Fibroblast of villous mesenchyme (primary cell): ENCODE data around the gene PRND. TPM values are rescaled to one million over a fixed set of nuclear protein-coding genes. Genes with fewer than 3 reads are reported as not detected.
"Not testable (repeated sequence)": the region's sequence is repeated elsewhere in the genome, so short reads cannot be mapped to it uniquely, and the experiment has no call there.

ENCODE experiments used
- DNase-seq: peaks from one replicate; pipeline ENCODE4 v3.0.0-alpha.2; 2010; ENCODE audit warnings: low read depth
- H3K4me3 ChIP-seq: 2 replicates; pipeline ENCODE4 v1.5.1; 2011; ENCODE audit warnings: low read depth, mild to moderate bottlenecking, low read length
- total RNA-seq: library from RNA; depleted of rRNA; stranded (reverse); fragments of >200 nt; gene quantifications from 2 replicates; pipeline ENCODE4 v1.2.3, GENCODE V29; 2012
- TF ChIP-seq, protein P1 (sequence below): IDR thresholded peaks from 2 replicates; pipeline ENCODE4 v1.5.1; 2012; ENCODE audit warnings: low read depth, mild to moderate bottlenecking, low read length; ENCODE audit not compliant: insufficient read depth

Gene PRND
- total RNA-seq, 1 donor = not detected

DNA sequence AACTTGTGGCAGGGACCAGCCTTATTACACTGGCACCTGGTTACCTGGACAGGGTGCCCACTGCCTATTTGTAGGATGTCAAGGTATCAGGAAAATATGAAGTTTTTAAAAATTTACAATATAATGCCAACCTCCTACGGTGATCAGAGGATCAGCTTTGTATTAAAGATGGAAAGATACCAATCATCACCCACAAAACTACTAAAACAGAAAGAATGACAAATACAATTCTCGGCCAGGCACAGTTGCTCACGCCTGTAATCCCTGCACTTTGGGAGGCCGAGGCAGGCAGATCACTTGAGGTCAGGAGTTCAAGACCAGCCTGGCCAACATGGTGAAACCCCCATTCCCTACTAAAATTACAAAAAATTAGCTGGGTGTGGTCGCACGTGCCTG is 18.4 kb upstream of the PRND start:
- DNase-seq = no peak
- TF ChIP-seq, protein P1, sequence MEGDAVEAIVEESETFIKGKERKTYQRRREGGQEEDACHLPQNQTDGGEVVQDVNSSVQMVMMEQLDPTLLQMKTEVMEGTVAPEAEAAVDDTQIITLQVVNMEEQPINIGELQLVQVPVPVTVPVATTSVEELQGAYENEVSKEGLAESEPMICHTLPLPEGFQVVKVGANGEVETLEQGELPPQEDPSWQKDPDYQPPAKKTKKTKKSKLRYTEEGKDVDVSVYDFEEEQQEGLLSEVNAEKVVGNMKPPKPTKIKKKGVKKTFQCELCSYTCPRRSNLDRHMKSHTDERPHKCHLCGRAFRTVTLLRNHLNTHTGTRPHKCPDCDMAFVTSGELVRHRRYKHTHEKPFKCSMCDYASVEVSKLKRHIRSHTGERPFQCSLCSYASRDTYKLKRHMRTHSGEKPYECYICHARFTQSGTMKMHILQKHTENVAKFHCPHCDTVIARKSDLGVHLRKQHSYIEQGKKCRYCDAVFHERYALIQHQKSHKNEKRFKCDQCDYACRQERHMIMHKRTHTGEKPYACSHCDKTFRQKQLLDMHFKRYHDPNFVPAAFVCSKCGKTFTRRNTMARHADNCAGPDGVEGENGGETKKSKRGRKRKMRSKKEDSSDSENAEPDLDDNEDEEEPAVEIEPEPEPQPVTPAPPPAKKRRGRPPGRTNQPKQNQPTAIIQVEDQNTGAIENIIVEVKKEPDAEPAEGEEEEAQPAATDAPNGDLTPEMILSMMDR = no peak
- no peak overlapping the region for H3K4me3 ChIP-seq

DNA sequence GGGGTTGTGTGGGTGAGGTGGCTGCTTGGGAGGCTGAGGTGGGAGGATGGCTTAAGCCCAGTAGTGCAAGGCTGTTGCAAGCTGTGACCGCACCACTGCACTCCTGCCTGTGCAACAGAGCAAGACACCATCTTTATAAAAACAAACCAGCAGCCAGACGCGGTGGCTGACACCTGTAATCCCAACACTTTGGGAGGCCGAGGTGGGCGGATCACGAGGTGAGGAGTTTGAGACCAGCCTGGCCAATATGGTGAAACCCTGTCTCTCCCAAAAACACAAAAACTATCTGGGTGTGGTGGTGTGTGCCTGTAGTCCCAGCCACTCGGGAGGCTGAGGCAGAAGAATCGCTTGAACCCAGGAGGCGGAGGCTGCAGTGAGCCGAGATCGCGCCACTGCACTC is 14.8 kb upstream of the PRND start:
- not testable (repeated sequence) for H3K4me3 ChIP-seq, DNase-seq

DNA sequence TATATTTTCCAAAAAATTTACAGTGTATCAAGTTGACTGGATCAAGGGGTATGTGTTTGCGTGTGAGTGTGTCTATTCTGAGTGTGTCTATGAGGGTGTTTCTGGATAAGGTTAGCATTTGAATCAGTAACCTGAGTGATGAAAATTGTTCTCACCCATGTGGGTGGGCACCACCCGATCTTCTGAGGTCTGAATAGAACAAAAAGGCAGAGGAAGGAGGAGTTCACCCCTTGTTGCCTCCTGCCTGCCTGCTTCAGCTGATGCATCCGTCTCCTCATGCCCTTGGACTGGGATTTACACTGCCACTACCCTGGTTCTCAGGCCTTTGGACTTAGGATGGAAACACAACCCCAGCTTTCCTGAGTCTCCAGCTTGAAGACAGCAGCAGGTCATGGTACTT is 13.7 kb upstream of the PRND start:
- TF ChIP-seq, protein P1 = no peak
- H3K4me3 ChIP-seq = no peak overlapping the region
- DNase-seq = no peak

DNA sequence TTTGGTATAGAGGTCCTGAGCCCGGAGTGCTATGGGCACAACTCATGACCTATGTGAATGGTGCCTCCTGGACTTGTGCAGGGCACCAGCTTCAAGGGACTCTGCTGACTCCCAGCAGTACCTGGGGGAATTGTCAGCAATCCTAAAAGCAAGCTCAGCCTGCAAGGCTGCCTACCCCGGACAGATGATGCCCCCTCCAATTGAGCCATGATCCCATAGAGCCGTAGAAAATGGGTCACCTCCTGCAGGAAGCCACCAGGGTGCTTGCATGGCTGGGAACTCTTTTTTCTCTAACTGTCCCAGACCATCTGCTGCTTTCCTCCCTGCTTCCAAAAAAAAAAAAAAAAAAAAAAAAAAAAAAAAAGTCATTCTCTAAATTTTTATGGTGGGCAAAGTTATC is 12.9 kb upstream of the PRND start:
- TF ChIP-seq, protein P1 = no peak
- DNase-seq = no peak
- H3K4me3 ChIP-seq = no peak overlapping the region

DNA sequence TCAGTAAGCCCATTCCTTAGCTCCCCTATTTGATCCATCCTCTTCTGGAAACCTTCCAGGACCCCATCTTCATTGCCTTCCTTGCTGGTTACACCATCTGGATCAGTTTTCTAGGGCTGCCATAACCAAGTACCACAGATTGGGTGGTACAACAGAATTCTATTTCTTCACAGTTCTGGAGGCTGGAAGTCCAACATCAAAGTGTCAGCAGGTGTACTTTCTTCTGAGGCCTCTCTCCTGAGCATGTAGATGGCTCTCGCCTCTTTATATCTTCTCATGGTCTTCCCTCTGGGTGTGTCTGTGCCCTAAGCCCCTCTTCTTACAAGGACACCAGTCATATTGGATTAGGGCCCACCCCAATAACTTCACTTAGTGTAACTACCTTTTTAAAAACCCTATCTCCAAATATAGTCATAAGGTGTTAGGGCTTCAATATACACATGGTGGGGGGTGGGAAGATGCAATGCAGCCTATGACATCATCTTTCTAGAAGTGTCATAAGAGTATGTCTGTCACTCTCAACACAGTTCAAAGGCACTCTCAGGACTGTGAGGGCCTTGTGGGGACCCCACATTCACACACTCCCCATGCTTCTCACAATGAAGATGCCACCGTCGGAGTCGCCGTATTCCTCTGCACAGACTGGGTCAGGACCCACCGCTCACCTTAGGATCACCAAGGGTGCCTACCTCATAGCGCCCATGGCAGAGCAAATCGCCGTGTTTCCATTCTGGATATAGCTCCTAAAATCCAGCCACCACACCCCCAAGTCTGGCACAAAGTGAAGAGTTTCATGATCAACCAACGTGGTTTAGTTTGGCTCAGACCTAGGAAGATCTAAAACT is 12.2 kb upstream of the PRND start:
- TF ChIP-seq, protein P1 = no peak
- H3K4me3 ChIP-seq = no peak overlapping the region
- DNase-seq = no peak

DNA sequence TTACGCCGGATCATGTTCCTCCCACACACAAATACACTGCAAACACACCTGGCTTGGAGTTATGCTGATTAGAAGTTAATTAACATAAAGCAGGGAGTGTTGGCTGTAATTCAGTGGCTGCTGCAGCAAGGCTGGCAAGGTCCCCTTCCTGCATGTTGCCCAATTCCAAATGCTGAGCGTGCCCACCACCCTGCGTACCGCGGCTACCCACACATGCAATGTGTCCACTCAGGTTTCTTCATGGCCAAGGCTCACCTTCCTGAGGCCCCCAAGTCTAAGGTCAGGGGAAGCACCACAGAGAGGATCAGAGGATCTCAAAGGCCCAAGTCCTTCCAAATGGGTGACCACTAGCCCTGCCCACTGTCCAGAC is 11.6 kb upstream of the PRND start:
- DNase-seq = no peak
- TF ChIP-seq, protein P1 = no peak

DNA sequence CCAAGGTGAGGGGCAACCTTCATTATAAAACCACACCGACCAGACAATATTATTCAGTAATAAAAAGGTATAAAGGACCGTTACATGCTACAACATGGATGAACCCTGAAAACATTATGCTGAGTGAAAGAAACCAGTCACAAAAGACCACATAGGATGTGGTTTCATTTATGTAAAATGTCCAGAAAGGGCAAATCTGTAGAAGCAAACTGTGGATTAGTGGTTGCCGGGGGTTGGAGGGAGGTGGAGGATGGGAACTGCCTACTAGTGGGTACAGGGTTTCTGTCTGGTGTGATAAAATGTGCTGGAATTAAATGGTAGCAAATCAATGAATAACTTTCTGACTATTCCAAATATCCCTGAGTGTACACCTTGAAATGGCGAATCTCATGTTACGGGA is 10.2 kb upstream of the PRND start:
- no peak for DNase-seq
- no peak overlapping the region for H3K4me3 ChIP-seq
- TF ChIP-seq, protein P1 = no peak

More for the DNA sequence above, 11.6 kb upstream of the PRND start:
- H3K4me3 ChIP-seq = no peak overlapping the region
